Keratinocyte (primary cell): Measurements from ENCODE around the gene STK26. TPM values are rescaled to one million over a fixed set of nuclear protein-coding genes. Genes with fewer than 3 reads are reported as not detected.
A peak's percentile ranks its signal among the peaks of the same experiment; 100 is the strongest.

Experiments
- DNase-seq: peaks from one replicate; pipeline ENCODE4 v3.0.0-alpha.2; 2011; ENCODE audit warnings: low read depth, missing footprints, low spot score
- FAIRE-seq: peaks from 2 replicates; lab custom pipeline; 2011; peaks lifted over from hg19 to GRCh38; lab: Jason Lieb, UNC
- H2AFZ ChIP-seq: 2 replicates; pipeline ENCODE4 v1.6.0; 2012; ENCODE audit warnings: low read length, control low read depth, inconsistent platforms; ENCODE audit not compliant: control insufficient read depth
- H3K27ac ChIP-seq: 2 replicates; pipeline ENCODE4 v1.5.1; 2011; ENCODE audit warnings: low read length; ENCODE audit not compliant: control insufficient read depth, insufficient read depth
- H3K27me3 ChIP-seq: 3 replicates; pipeline ENCODE4 v1.6.0; 2011; ENCODE audit warnings: low read length; ENCODE audit not compliant: control insufficient read depth, insufficient read depth; ENCODE audit errors: extremely low read depth
- H3K36me3 ChIP-seq, 2 experiments: 2 replicates in 1 of 2; 3 replicates in 1 of 2; pipeline ENCODE4 v1.5.1; 2011; ENCODE audit warnings: low read length in 2 of 2, mild to moderate bottlenecking in 1 of 2; ENCODE audit not compliant: control insufficient read depth in 2 of 2, insufficient read depth in 2 of 2; ENCODE audit errors: extremely low read depth in 1 of 2
- H3K4me1 ChIP-seq: 3 replicates; pipeline ENCODE4 v1.5.1; 2011; ENCODE audit warnings: low read length; ENCODE audit not compliant: control insufficient read depth, insufficient read depth; ENCODE audit errors: extremely low read depth
- H3K4me2 ChIP-seq: 3 replicates; pipeline ENCODE4 v1.6.0; 2011; ENCODE audit warnings: low read depth, low read length; ENCODE audit not compliant: control insufficient read depth, insufficient read depth; ENCODE audit errors: extremely low read depth
- H3K4me3 ChIP-seq, 3 experiments: fragments of 200-600 bp in 1 of 3; sonication (generic) in 1 of 3; 2 replicates in 2 of 3; 3 replicates in 1 of 3; pipeline ENCODE4 v1.5.1; 2011 to 2016; ENCODE audit warnings: low read length in 3 of 3, mild to moderate bottlenecking in 3 of 3, control low read depth in 2 of 3, inconsistent platforms in 1 of 3, low read depth in 1 of 3, mixed read lengths in 1 of 3, mixed run types in 1 of 3, moderate library complexity in 1 of 3; ENCODE audit not compliant: control insufficient read depth in 2 of 3, insufficient read depth in 2 of 3; ENCODE audit errors: extremely low read depth in 1 of 3
- H3K79me2 ChIP-seq: 2 replicates; pipeline ENCODE4 v1.6.0; 2012; ENCODE audit warnings: low read length; ENCODE audit not compliant: control insufficient read depth, insufficient read depth
- H3K9ac ChIP-seq: 3 replicates; pipeline ENCODE4 v1.6.0; 2011; ENCODE audit warnings: low read length; ENCODE audit not compliant: control insufficient read depth, insufficient read depth; ENCODE audit errors: extremely low read depth
- H3K9me1 ChIP-seq: 3 replicates; pipeline ENCODE4 v1.6.0; 2011; ENCODE audit warnings: low read length; ENCODE audit not compliant: control insufficient read depth, insufficient read depth; ENCODE audit errors: extremely low read depth
- H3K9me3 ChIP-seq: 2 replicates; pipeline ENCODE4 v1.5.1; 2012; ENCODE audit warnings: low read depth, low read length; ENCODE audit not compliant: control insufficient read depth
- H4K20me1 ChIP-seq: 3 replicates; pipeline ENCODE4 v1.6.0; 2011; ENCODE audit warnings: low read length; ENCODE audit not compliant: control insufficient read depth, insufficient read depth; ENCODE audit errors: extremely low read depth
- EZH2 ChIP-seq: IDR thresholded peaks from one replicate; pipeline ENCODE4 v1.6.1; 2012; ENCODE audit warnings: inconsistent platforms, mild to moderate bottlenecking, low read length, moderate library complexity
- dilution Hi-C: fragments of 300-500 bp; cut with MboI; formaldehyde crosslinking; loops from one replicate; pipeline ENCODE4 v1.7.0; 2020; ENCODE audit warnings: low sequenced_read_pairs; ENCODE audit not compliant: extremely low pct_ligation_motif_present
- polyA plus RNA-seq, 5 experiments: library from polyadenylated mRNA; depleted of rRNA in 3 of 5; stranded (reverse) in 3 of 5; stranded (forward) in 1 of 5; unstranded in 1 of 5; fragments of >200 nt; gene quantifications; 1 replicate in 1 of 5; 2 replicates in 3 of 5; 3 replicates in 1 of 5; pipeline versions ENCODE4 v1.2.1 to v1.2.3, GENCODE V29; 2011 to 2012; ENCODE audit warnings: missing spikeins in 2 of 5, low read depth in 1 of 5, low replicate concordance in 1 of 5
- TF ChIP-seq, protein P1 (sequence below), 3 experiments: IDR thresholded peaks in 1 of 3; conservative IDR thresholded peaks in 1 of 3; optimal IDR thresholded peaks in 1 of 3; 2 replicates in 2 of 3; 3 replicates in 1 of 3; pipeline versions ENCODE3 to v1.5.1; 2011; ENCODE audit warnings: low read length in 3 of 3, mild to moderate bottlenecking in 3 of 3, moderate library complexity in 2 of 3, control low read depth in 1 of 3, inconsistent platforms in 1 of 3; ENCODE audit not compliant: insufficient read depth in 2 of 3; ENCODE audit errors: extremely low read depth in 1 of 3

STK26 gene
- polyA plus RNA-seq, 1 donor (not counting 4 experiments of a cell fraction or from before 2014, with no cell fraction given), result 32.3 TPM

GRCh38 chrX:131988236-131988635, 34.9 kb upstream of the STK26 start:
- Histone ChIP-seq H2AFZ (no peak overlapping the region), H3K9me3 (no peaks in the 10 kb centered on the region), H3K9me1 (no peaks in the 10 kb centered on the region), H3K4me1 (no peaks in the 10 kb centered on the region), H3K27ac (no peak overlapping the region), H3K79me2 (no peaks in the 10 kb centered on the region), H3K27me3 (peaks cover 3% of the 10 kb centered on the region), H4K20me1 (no peaks in the 10 kb centered on the region), H3K9ac (no peak overlapping the region), H3K4me3 (no peak overlapping the region), H3K36me3 (no peaks in the 10 kb centered on the region), H3K4me2 (no peak overlapping the region)
- TF ChIP-seq, protein P1, sequence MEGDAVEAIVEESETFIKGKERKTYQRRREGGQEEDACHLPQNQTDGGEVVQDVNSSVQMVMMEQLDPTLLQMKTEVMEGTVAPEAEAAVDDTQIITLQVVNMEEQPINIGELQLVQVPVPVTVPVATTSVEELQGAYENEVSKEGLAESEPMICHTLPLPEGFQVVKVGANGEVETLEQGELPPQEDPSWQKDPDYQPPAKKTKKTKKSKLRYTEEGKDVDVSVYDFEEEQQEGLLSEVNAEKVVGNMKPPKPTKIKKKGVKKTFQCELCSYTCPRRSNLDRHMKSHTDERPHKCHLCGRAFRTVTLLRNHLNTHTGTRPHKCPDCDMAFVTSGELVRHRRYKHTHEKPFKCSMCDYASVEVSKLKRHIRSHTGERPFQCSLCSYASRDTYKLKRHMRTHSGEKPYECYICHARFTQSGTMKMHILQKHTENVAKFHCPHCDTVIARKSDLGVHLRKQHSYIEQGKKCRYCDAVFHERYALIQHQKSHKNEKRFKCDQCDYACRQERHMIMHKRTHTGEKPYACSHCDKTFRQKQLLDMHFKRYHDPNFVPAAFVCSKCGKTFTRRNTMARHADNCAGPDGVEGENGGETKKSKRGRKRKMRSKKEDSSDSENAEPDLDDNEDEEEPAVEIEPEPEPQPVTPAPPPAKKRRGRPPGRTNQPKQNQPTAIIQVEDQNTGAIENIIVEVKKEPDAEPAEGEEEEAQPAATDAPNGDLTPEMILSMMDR (optimal IDR thresholded peaks at IDR 0.05 in 1 of 3, IDR thresholded peaks at IDR 0.05 in 1 of 3, conservative IDR thresholded peaks at IDR 0.05 in 1 of 3; ENCODE audit: extremely low read depth in 1 of 3, insufficient read depth in 2 of 3, low read length in 3 of 3), result no peak
- TF ChIP-seq EZH2, result no peak
- dilution Hi-C loops, result no loop called here
- DNase-seq (no peak), FAIRE-seq (no peak)

DNA sequence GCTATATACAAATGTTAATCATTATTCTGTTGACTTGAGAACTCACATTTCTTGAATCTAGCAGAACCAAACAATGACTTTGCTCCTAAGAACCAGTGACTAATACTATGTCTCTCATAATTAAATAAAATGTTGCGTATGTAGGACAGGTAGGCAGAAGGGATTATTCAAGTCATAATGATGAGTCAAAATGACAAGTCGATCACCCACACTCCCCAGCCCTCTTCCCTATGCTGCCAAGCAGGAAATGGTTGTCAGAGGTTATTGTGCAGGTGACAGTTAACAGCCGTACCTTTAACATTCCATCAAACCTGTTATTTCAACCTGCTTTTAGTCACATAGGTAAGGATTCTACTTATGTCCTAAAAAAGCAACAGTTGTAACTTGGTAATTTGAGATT, 22.0 kb upstream of the STK26 start:
- Histone ChIP-seq H3K4me1 (peaks cover 27% of the 10 kb centered on the region), H3K9me3 (no peaks in the 10 kb centered on the region), H3K36me3 (no peaks in the 10 kb centered on the region), H4K20me1 (no peaks in the 10 kb centered on the region), H3K4me3 (no peak overlapping the region), H3K4me2 (no peak overlapping the region), H3K27ac (peak overlapping the region; percentile 17), H3K79me2 (no peaks in the 10 kb centered on the region), H3K27me3 (no peaks in the 10 kb centered on the region), H2AFZ (no peak overlapping the region), H3K9me1 (no peaks in the 10 kb centered on the region), H3K9ac (no peak overlapping the region)
- dilution Hi-C loops, result no loop called here
- TF ChIP-seq EZH2, result no peak
- TF ChIP-seq, protein P1 (optimal IDR thresholded peaks at IDR 0.05 in 1 of 3, IDR thresholded peaks at IDR 0.05 in 1 of 3, conservative IDR thresholded peaks at IDR 0.05 in 1 of 3; ENCODE audit: extremely low read depth in 1 of 3, insufficient read depth in 2 of 3, low read length in 3 of 3), result no peak
- peak; percentile 90 for FAIRE-seq
- DNase-seq, result peak; percentile 21
